ENCODE data around the gene ZNF195.

DNA sequence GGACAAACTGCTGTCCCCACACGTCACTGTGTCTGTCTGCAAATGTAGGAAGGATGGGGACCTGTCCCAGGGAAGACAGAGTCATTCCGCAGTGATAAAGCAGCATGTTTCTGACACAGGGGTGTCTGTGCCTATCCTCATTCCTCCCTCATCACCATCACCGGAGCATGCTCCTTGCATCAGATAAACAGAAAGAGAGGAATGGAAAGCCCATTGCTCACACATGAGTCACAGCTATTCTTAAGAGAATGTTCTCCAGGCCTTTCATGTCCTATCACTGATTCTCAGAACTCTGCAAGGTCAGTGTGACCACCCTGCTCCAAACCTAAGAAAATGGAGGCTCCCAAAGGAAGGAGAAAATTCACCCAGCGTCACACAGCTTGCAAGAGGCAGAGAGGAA is 38.9 kb downstream of the ZNF195 start:
- TF ChIP-seq, protein P1, sequence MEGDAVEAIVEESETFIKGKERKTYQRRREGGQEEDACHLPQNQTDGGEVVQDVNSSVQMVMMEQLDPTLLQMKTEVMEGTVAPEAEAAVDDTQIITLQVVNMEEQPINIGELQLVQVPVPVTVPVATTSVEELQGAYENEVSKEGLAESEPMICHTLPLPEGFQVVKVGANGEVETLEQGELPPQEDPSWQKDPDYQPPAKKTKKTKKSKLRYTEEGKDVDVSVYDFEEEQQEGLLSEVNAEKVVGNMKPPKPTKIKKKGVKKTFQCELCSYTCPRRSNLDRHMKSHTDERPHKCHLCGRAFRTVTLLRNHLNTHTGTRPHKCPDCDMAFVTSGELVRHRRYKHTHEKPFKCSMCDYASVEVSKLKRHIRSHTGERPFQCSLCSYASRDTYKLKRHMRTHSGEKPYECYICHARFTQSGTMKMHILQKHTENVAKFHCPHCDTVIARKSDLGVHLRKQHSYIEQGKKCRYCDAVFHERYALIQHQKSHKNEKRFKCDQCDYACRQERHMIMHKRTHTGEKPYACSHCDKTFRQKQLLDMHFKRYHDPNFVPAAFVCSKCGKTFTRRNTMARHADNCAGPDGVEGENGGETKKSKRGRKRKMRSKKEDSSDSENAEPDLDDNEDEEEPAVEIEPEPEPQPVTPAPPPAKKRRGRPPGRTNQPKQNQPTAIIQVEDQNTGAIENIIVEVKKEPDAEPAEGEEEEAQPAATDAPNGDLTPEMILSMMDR (IDR thresholded peaks at IDR 0.05): no peak
- TF ChIP-seq POLR2AphosphoS5 (IDR thresholded peaks at IDR 0.05) (no peak), POLR2A (IDR thresholded peaks at IDR 0.05) (no peak), EP300 (IDR thresholded peaks at IDR 0.05) (no peak)
